CD4-positive, alpha-beta T cell (primary cell): ENCODE measurements around the gene LUM. TPM values are rescaled to one million over a fixed set of nuclear protein-coding genes. Genes with fewer than 3 reads are reported as not detected.

Source experiments
- ATAC-seq: fragments of 200-7000 bp; cut with Tn5 transposase; one replicate; pipeline ENCODE4 v1.10.0; 2022; ENCODE audit warnings: mild to moderate bottlenecking; ENCODE audit not compliant: poor library complexity
- CTCF ChIA-PET: fragments of 350-600 bp; sonication (Branson Sonifier 250); formaldehyde crosslinking; loops from one replicate; lab custom pipeline; 2021; ENCODE audit warnings: antibody characterized with exemption, inconsistent platforms; lab: Charles Lee
- POLR2A ChIA-PET: fragments of 350-600 bp; sonication (Branson Sonifier 250); formaldehyde crosslinking; loops from one replicate; lab custom pipeline; 2021; ENCODE audit warnings: antibody characterized with exemption, inconsistent platforms; lab: Charles Lee
- DNase-seq, 14 experiments: peaks; one replicate each; pipeline ENCODE4 v3.0.0-alpha.2; 2013 to 2020; ENCODE audit warnings: mixed read lengths in 2 of 14
- H3K27ac ChIP-seq, 2 donors: one replicate each; pipeline versions ENCODE4 v1.5.1 to v1.7.0; 2013; ENCODE audit warnings: low read length in 2 of 2, low read depth in 1 of 2, mild to moderate bottlenecking in 1 of 2
- H3K27me3 ChIP-seq, 2 experiments: 1 replicate in 1 of 2; 2 replicates in 1 of 2; pipeline versions ENCODE4 v1.6.1 to v1.7.0; 2013; ENCODE audit warnings: low read length in 2 of 2, control low read depth in 1 of 2, mild to moderate bottlenecking in 1 of 2, moderate library complexity in 1 of 2; ENCODE audit not compliant: insufficient read depth in 2 of 2, control insufficient read depth in 1 of 2
- H3K36me3 ChIP-seq: one replicate; pipeline ENCODE4 v1.6.1; 2013; ENCODE audit warnings: low read length, control low read depth; ENCODE audit not compliant: insufficient read depth
- H3K4me1 ChIP-seq: one replicate; pipeline ENCODE4 v1.6.1; 2013; ENCODE audit warnings: low read length, control low read depth; ENCODE audit not compliant: insufficient read depth
- H3K4me3 ChIP-seq: one replicate; pipeline ENCODE4 v1.5.1; 2013; ENCODE audit warnings: mild to moderate bottlenecking, low read length, moderate library complexity
- H3K9me3 ChIP-seq, 2 experiments: 1 replicate in 1 of 2; 2 replicates in 1 of 2; pipeline versions ENCODE4 v1.6.1 to v1.7.0; 2013; ENCODE audit warnings: low read length in 2 of 2, mild to moderate bottlenecking in 2 of 2, control low read depth in 1 of 2, moderate library complexity in 1 of 2; ENCODE audit not compliant: control insufficient read depth in 1 of 2, insufficient read depth in 1 of 2
- H3K27ac Mint-ChIP-seq: one replicate; pipeline ENCODE4 v1.8.0; 2020; ENCODE audit warnings: mixed read lengths
- H3K27me3 Mint-ChIP-seq: one replicate; pipeline ENCODE4 v1.8.0; 2021; ENCODE audit warnings: mixed read lengths
- H3K36me3 Mint-ChIP-seq: one replicate; pipeline ENCODE4 v1.8.0; 2021; ENCODE audit warnings: low read depth, mixed read lengths
- H3K4me1 Mint-ChIP-seq: one replicate; pipeline ENCODE4 v1.8.0; 2021; ENCODE audit warnings: low read depth, mixed read lengths
- H3K4me3 Mint-ChIP-seq: one replicate; pipeline ENCODE4 v1.8.0; 2020; ENCODE audit warnings: mild to moderate bottlenecking, mixed read lengths
- H3K9me3 Mint-ChIP-seq: one replicate; pipeline ENCODE4 v1.8.0; 2020; ENCODE audit warnings: mixed read lengths
- intact Hi-C, 2 experiments: fragments of 100-400 bp; cut with DNase I in 1 of 2; cut with micrococcal nuclease in 1 of 2; formaldehyde crosslinking; loops; one replicate each; pipeline versions ENCODE4 v1.15.1 to v1.9.0; 2023 to 2025; cut with DNase I, micrococcal nuclease
- total RNA-seq, 174 experiments: library from RNA in 2 of 174; stranded (reverse) in 2 of 174; gene quantifications; one replicate each; pipeline ENCODE4 v1.2.3 and lab custom pipeline; 2021 to 2026
- TF ChIP-seq, protein P1 (sequence below): fragments of 200-600 bp; IDR thresholded peaks from one replicate; pipeline ENCODE4 v1.8.0; 2022; ENCODE audit warnings: antibody characterized with exemption, mild to moderate bottlenecking

The LUM gene
- total RNA-seq, 2 experiments from 2014 or later, result not detected

GRCh38 chr12:91123236-91123916 is 12.1 kb upstream of the LUM start:
- no peaks in the 10 kb centered on the region for H3K36me3 Mint-ChIP-seq
- no peaks in the 10 kb centered on the region for H3K27me3 Mint-ChIP-seq
- ChIA-PET POLR2A (no interaction called here), CTCF (no interaction called here)
- H3K9me3 ChIP-seq, result no peaks in the 10 kb centered on the region
- H3K36me3 ChIP-seq, result no peaks in the 10 kb centered on the region
- H3K27ac ChIP-seq, result no peak overlapping the region
- H3K4me1 Mint-ChIP-seq, result no peaks in the 10 kb centered on the region
- H3K9me3 Mint-ChIP-seq, result no peaks in the 10 kb centered on the region
- DNase-seq (no peak), ATAC-seq (no peak)
- H3K27ac Mint-ChIP-seq, result no peak overlapping the region
- H3K27me3 ChIP-seq, result no peaks in the 10 kb centered on the region
- TF ChIP-seq, protein P1, sequence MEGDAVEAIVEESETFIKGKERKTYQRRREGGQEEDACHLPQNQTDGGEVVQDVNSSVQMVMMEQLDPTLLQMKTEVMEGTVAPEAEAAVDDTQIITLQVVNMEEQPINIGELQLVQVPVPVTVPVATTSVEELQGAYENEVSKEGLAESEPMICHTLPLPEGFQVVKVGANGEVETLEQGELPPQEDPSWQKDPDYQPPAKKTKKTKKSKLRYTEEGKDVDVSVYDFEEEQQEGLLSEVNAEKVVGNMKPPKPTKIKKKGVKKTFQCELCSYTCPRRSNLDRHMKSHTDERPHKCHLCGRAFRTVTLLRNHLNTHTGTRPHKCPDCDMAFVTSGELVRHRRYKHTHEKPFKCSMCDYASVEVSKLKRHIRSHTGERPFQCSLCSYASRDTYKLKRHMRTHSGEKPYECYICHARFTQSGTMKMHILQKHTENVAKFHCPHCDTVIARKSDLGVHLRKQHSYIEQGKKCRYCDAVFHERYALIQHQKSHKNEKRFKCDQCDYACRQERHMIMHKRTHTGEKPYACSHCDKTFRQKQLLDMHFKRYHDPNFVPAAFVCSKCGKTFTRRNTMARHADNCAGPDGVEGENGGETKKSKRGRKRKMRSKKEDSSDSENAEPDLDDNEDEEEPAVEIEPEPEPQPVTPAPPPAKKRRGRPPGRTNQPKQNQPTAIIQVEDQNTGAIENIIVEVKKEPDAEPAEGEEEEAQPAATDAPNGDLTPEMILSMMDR, result no peak
- intact Hi-C loops, result no loop called here
- H3K4me3 ChIP-seq, result no peak overlapping the region
- no peaks in the 10 kb centered on the region for H3K4me1 ChIP-seq
- H3K4me3 Mint-ChIP-seq, result no peak overlapping the region

DNA sequence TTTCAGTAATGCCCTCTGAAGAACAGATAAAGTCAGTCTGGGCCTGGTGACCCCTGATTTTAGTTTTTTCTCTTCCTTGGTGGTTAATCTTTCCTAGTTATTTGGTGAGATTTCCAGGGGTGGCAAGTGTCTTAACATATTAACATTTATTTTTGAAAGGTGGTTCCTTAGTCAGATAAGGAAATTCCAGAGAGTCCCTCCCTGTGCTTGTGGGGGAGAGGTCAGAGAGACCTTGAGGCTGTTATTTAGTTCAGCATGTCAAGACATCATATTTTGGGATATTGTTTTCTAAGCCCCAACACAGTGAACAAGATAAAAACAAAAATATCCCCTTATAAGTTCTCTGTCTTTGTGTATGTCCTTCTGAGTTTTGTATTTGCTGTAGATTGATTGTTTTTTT is 9.5 kb upstream of the LUM start:
- no peaks in the 10 kb centered on the region for H3K27me3 Mint-ChIP-seq
- H3K27ac ChIP-seq, result no peak overlapping the region
- no peak overlapping the region for H3K4me3 ChIP-seq
- H3K27me3 ChIP-seq, result no peaks in the 10 kb centered on the region
- H3K9me3 Mint-ChIP-seq, result no peaks in the 10 kb centered on the region
- no peaks in the 10 kb centered on the region for H3K9me3 ChIP-seq
- no peaks in the 10 kb centered on the region for H3K36me3 ChIP-seq
- DNase-seq (no peak), ATAC-seq (no peak)
- H3K4me1 Mint-ChIP-seq, result no peaks in the 10 kb centered on the region
- no peaks in the 10 kb centered on the region for H3K36me3 Mint-ChIP-seq
- ChIA-PET CTCF (no interaction called here), POLR2A (no interaction called here)
- H3K4me1 ChIP-seq, result no peaks in the 10 kb centered on the region
- H3K4me3 Mint-ChIP-seq, result no peak overlapping the region
- intact Hi-C loops, result no loop called here
- TF ChIP-seq, protein P1, result no peak
- H3K27ac Mint-ChIP-seq, result no peak overlapping the region

DNA sequence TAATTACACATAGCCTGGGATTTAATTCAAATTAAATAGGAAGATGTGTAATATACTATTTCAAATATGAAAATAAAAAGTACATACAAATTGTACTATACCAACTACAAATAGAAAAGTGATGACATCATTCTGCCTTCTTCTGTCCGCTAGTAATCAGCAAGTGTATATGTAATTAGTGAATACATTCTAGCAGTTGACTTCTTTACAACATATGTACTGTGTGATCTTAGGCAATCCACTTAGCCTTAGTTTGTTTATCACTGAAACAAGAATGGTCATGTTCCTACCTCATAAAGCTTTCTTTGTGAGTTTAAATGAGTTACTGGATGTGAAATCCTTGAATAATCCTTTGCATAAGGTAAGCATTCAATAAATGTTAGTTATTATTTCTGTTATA is 7.8 kb upstream of the LUM start:
- Mint-ChIP-seq H3K27ac (no peak overlapping the region), H3K4me3 (no peak overlapping the region), H3K9me3 (no peaks in the 10 kb centered on the region), H3K27me3 (no peaks in the 10 kb centered on the region), H3K36me3 (no peaks in the 10 kb centered on the region), H3K4me1 (no peaks in the 10 kb centered on the region)
- Histone ChIP-seq H3K36me3 (no peaks in the 10 kb centered on the region), H3K27ac (no peak overlapping the region), H3K27me3 (no peaks in the 10 kb centered on the region), H3K4me1 (no peaks in the 10 kb centered on the region), H3K4me3 (no peak overlapping the region), H3K9me3 (no peaks in the 10 kb centered on the region)
- ATAC-seq (no peak), DNase-seq (no peak)
- CTCF ChIA-PET, result no interaction called here
- TF ChIP-seq, protein P1, result no peak
- intact Hi-C loops, result no loop called here
- POLR2A ChIA-PET, result no interaction called here
